Astrocyte (in vitro differentiated cells and primary cell): ENCODE measurements around the gene ERICH3.

Source experiments
- EZH2 ChIP-seq: IDR thresholded peaks from 2 replicates; pipeline ENCODE4 v1.6.1; 2012; ENCODE audit warnings: mild to moderate bottlenecking, low read length, inconsistent platforms; ENCODE audit not compliant: insufficient read depth
- TF ChIP-seq, protein P1 (sequence below): IDR thresholded peaks from 2 replicates; pipeline ENCODE4 v1.5.1; 2011; ENCODE audit warnings: low read depth, mild to moderate bottlenecking, inconsistent platforms, low read length, moderate library complexity; ENCODE audit not compliant: insufficient read depth

DNA sequence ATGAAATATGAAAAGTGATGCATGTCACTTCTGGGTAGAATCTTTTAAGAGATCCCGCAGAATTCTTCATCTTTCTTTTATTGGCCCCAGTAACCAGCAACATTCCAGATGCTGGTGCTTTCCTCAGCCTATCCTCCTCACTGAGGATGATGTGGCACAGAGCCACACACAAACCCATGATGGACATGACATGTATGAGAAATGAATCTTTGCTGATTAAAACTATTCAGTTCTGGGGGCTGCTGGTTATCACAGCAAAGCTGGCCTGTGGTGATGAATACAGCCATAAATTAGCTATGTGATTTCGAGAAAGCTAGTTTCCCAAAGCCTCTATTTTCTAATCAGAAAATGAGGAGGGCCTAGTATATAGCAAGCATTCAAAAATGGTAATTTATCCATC lies 8.3 kb upstream of the ERICH3 start:
- TF ChIP-seq, protein P1, sequence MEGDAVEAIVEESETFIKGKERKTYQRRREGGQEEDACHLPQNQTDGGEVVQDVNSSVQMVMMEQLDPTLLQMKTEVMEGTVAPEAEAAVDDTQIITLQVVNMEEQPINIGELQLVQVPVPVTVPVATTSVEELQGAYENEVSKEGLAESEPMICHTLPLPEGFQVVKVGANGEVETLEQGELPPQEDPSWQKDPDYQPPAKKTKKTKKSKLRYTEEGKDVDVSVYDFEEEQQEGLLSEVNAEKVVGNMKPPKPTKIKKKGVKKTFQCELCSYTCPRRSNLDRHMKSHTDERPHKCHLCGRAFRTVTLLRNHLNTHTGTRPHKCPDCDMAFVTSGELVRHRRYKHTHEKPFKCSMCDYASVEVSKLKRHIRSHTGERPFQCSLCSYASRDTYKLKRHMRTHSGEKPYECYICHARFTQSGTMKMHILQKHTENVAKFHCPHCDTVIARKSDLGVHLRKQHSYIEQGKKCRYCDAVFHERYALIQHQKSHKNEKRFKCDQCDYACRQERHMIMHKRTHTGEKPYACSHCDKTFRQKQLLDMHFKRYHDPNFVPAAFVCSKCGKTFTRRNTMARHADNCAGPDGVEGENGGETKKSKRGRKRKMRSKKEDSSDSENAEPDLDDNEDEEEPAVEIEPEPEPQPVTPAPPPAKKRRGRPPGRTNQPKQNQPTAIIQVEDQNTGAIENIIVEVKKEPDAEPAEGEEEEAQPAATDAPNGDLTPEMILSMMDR: no peak
- TF ChIP-seq EZH2: no peak
